Spleen (tissue), 7 donors: ENCODE measurements around the gene C2orf92.
"Not testable (repeated sequence)": the region's sequence is repeated elsewhere in the genome, so short reads cannot be mapped to it uniquely, and the experiment has no call there.

Source experiments
- POLR2A ChIP-seq, 3 donors: fragments of 450-650 bp; IDR thresholded peaks; one replicate each; pipeline ENCODE4 v1.5.1; 2017; ENCODE audit warnings: antibody characterized with exemption in 3 of 3, mild to moderate bottlenecking in 1 of 3
- TF ChIP-seq, protein P1 (sequence below), 11 experiments: fragments of 200-600 bp in 7 of 11; fragments of 450-650 bp in 4 of 11; sonication (generic) in 4 of 11; IDR thresholded peaks in 8 of 11; conservative IDR thresholded peaks in 3 of 11; 1 replicate in 7 of 11; 2 replicates in 4 of 11; pipeline versions ENCODE4 v1.4.0 to v1.8.0; 2016 to 2021; ENCODE audit warnings: antibody characterized with exemption in 11 of 11, inconsistent platforms in 4 of 11, mild to moderate bottlenecking in 1 of 11
- donor health status: DM: no; HTN: no; CAD: no; lungs with moderate emphysema.
- donor health status: DM: no; HTN: no; CAD: no.
- donor health status: DM: no; HTN: no; CAD: no.

DNA sequence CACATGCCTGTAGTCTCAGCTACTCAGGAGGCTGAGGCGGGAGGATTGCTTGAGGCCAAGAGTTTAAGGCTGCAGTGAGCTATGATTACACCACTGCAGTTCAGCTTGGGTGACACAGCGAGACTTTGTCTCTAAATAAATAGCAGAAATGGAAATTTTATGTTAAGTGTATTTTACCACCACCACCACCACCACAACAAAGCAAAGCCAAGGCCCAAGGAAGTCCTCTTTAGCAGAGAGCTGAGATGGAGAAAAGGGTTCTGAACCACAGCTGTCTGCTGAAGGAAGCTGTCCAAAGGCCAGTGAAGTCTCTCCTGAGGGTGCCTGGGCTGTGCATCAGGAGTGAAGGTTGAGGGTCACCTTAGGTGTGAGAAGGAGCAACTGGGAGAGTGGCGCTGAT, 17.7 kb downstream of the C2orf92 start:
- TF ChIP-seq, protein P1, sequence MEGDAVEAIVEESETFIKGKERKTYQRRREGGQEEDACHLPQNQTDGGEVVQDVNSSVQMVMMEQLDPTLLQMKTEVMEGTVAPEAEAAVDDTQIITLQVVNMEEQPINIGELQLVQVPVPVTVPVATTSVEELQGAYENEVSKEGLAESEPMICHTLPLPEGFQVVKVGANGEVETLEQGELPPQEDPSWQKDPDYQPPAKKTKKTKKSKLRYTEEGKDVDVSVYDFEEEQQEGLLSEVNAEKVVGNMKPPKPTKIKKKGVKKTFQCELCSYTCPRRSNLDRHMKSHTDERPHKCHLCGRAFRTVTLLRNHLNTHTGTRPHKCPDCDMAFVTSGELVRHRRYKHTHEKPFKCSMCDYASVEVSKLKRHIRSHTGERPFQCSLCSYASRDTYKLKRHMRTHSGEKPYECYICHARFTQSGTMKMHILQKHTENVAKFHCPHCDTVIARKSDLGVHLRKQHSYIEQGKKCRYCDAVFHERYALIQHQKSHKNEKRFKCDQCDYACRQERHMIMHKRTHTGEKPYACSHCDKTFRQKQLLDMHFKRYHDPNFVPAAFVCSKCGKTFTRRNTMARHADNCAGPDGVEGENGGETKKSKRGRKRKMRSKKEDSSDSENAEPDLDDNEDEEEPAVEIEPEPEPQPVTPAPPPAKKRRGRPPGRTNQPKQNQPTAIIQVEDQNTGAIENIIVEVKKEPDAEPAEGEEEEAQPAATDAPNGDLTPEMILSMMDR (IDR thresholded peaks at IDR 0.05 in 8 of 11, conservative IDR thresholded peaks at IDR 0.05 in 3 of 11), result not testable (repeated sequence)
- TF ChIP-seq POLR2A (IDR thresholded peaks at IDR 0.05), result not testable (repeated sequence)
